Articular chondrocyte of knee joint (primary cell): ENCODE data around the gene SYNJ2BP. TPM values are rescaled to one million over a fixed set of nuclear protein-coding genes. Genes with fewer than 3 reads are reported as not detected.

ENCODE experiments used
- total RNA-seq: library from RNA; depleted of rRNA; stranded (reverse); fragments of >200 nt; gene quantifications from 2 replicates; pipeline ENCODE4 v1.2.3, GENCODE V29; 2012

Gene SYNJ2BP, protein sequence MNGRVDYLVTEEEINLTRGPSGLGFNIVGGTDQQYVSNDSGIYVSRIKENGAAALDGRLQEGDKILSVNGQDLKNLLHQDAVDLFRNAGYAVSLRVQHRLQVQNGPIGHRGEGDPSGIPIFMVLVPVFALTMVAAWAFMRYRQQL
- total RNA-seq = 21.9 and 22.5 TPM in 2 replicates

DNA sequence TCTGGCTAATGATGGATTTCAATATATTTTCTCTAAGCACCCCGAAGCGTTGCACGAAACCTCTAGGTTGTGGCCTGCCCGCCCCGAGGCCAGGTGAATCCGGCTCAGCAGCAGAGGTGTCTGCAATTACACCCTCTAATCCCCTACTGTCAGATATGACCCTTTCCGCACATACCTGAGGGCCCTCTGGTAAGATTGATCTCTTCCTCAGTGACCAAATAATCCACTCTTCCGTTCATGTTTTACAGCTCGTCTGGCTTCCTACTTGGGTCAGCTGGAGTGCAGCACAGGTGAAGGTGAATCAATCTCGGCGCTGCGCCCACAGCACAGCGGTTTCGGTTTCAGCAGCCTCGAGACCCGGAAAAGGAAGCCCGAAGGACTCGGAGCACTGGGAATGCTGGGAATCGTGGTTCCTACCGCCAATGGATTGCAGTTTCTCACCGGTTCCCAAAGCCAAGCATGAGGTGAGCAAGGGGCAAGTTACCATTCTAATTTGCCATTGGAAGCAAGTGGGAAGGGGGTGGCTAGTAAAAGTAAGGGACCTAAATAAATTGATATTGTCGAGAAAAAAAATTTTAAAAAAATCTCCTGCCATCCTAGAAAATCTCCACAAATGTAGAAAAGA, at the start of gene SYNJ2BP:
Gene SYNJ2BP, minus strand, starts transcription at position 366 of the 625 bp plus-strand sequence. Its CDS starts 127 bp downstream, at position 239.

DNA sequence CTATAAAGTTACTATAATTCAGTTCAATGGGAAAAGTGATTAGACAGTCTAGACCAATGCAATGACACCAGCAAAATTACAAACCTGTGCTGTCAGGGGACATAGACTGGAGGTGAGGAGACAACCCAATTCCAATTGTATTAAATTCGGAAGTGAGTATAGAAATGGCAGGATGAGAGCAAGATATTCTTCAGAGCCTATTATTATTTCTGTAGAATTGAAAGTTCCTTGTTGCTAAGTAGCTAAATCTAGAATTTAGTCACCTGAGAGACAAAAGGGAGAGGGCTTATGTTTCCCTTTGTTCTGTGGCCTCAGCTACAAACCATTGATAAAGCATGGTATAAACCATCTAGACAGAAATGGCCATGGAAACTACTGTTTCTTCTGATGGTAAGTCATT, 35.0 kb upstream of the SYNJ2BP start, which contains the start of gene ADAM21:
Gene ADAM21, plus strand, starts transcription at position 301 of the 400 bp plus-strand sequence. CDS start 5,326 bp downstream, outside the sequence.

Other genes with a start within 250 kb of the SYNJ2BP start
- gene SLC8A3, start 228.1 kb downstream of the SYNJ2BP start, total RNA-seq = 0.22 and 0.26 TPM in 2 replicates
- gene COX16, start 57.4 kb downstream of the SYNJ2BP start, total RNA-seq = 40.8 and 43.8 TPM in 2 replicates
- 0.32 and 0.52 TPM in 2 replicates for gene ADAM21, start 35.1 kb upstream of the SYNJ2BP start, total RNA-seq
- 2.9 and 3.8 TPM in 2 replicates for gene ADAM20, start 117.9 kb upstream of the SYNJ2BP start, total RNA-seq
- gene MED6, start 183.6 kb upstream of the SYNJ2BP start, total RNA-seq = 46.5 and 54.0 TPM in 2 replicates
- 2.6 and 3.5 TPM in 2 replicates for gene TTC9, start 224.8 kb upstream of the SYNJ2BP start, total RNA-seq